HEK293 (cell line): Measurements from ENCODE around the gene FRMD4B.

Experiments
- CTCF ChIA-PET: fragments of 350-600 bp; formaldehyde crosslinking; extraction: SDS; loops from one replicate; lab custom pipeline; 2021; ENCODE audit warnings: antibody characterized with exemption; lab: Yijun Ruan, JAX
- POLR2A ChIA-PET: fragments of 300-600 bp; formaldehyde crosslinking; extraction: SDS; loops from one replicate; lab custom pipeline; 2020; ENCODE audit warnings: antibody characterized with exemption, inconsistent platforms; lab: Yijun Ruan, JAX
- H3K27ac ChIP-seq: fragments of 200-500 bp; sonication (Bioruptor generic); 2 replicates; pipeline ENCODE4 v1.5.1; 2014; ENCODE audit warnings: low read depth, low read length, control low read depth, inconsistent platforms; ENCODE audit errors: extremely low read depth
- H3K36me3 ChIP-seq, 2 experiments: fragments of 200-500 bp in 1 of 2; sonication (Bioruptor generic) in 1 of 2; 1 replicate in 1 of 2; 2 replicates in 1 of 2; pipeline ENCODE4 v1.5.1; 2014 to 2017; ENCODE audit warnings: inconsistent platforms in 2 of 2, low read length in 2 of 2; ENCODE audit not compliant: control insufficient read depth in 2 of 2, insufficient read depth in 1 of 2
- H3K4me1 ChIP-seq: fragments of 200-500 bp; sonication (Bioruptor generic); 2 replicates; pipeline ENCODE4 v1.5.1; 2014; ENCODE audit warnings: mild to moderate bottlenecking, low read length, inconsistent platforms; ENCODE audit not compliant: control insufficient read depth, insufficient read depth
- H3K4me3 ChIP-seq: 2 replicates; pipeline ENCODE4 v1.5.1; 2011; ENCODE audit warnings: low read depth, mild to moderate bottlenecking, control low read depth, low read length, moderate library complexity
- H3K9me3 ChIP-seq: fragments of 200-500 bp; sonication (Bioruptor generic); 2 replicates; pipeline ENCODE4 v1.5.1; 2014; ENCODE audit warnings: low read depth, low read length, inconsistent platforms; ENCODE audit not compliant: control insufficient read depth, insufficient read depth
- BCL11B ChIP-seq: fragments of 450-650 bp; formaldehyde crosslinking; IDR thresholded peaks from 2 replicates; pipeline ENCODE4 v1.5.1; 2016; ENCODE audit warnings: low read depth, missing biosample characterization, missing genetic modification characterization
- HOXD13 ChIP-seq: sonication (generic); formaldehyde crosslinking; IDR thresholded peaks from 2 replicates; pipeline ENCODE4 v1.8.0; 2022; ENCODE audit warnings: missing genetic modification reagents, borderline replicate concordance
- MEIS1 ChIP-seq: sonication (generic); formaldehyde crosslinking; IDR thresholded peaks from 2 replicates; pipeline ENCODE4 v1.8.1; 2022; ENCODE audit warnings: missing genetic modification reagents, mild to moderate bottlenecking, borderline replicate concordance
- PRDM2 ChIP-seq: fragments of 450-650 bp; formaldehyde crosslinking; IDR thresholded peaks from 2 replicates; pipeline ENCODE4 v1.5.1; 2016; ENCODE audit warnings: missing biosample characterization, missing genetic modification characterization, borderline replicate concordance
- TRIM28 ChIP-seq: IDR thresholded peaks from 2 replicates; pipeline ENCODE4 v1.6.1; 2011; ENCODE audit warnings: low read length, control low read depth, borderline replicate concordance
- ZBTB20 ChIP-seq: fragments of 450-650 bp; formaldehyde crosslinking; IDR thresholded peaks from 2 replicates; pipeline ENCODE4 v1.5.1; 2016; ENCODE audit warnings: missing biosample characterization, missing genetic modification characterization
- ZBTB21 ChIP-seq: fragments of 450-650 bp; formaldehyde crosslinking; IDR thresholded peaks from 2 replicates; pipeline ENCODE4 v1.5.1; 2017; ENCODE audit warnings: missing biosample characterization, missing genetic modification characterization
- ZFP41 ChIP-seq: fragments of 450-650 bp; formaldehyde crosslinking; IDR thresholded peaks from 2 replicates; pipeline ENCODE4 v1.5.1; 2016; ENCODE audit warnings: missing biosample characterization, missing genetic modification characterization, borderline replicate concordance
- ZFP69B ChIP-seq: fragments of 450-650 bp; formaldehyde crosslinking; IDR thresholded peaks from 2 replicates; pipeline ENCODE4 v1.5.1; 2016; ENCODE audit warnings: missing biosample characterization, missing genetic modification characterization
- ZNF112 ChIP-seq: fragments of 450-650 bp; formaldehyde crosslinking; IDR thresholded peaks from 2 replicates; pipeline ENCODE4 v1.5.0; 2017; ENCODE audit warnings: missing biosample characterization, missing genetic modification characterization
- ZNF121 ChIP-seq: fragments of 450-650 bp; formaldehyde crosslinking; IDR thresholded peaks from 2 replicates; pipeline ENCODE4 v1.5.1; 2016; ENCODE audit warnings: missing biosample characterization, missing genetic modification characterization
- ZNF148 ChIP-seq: fragments of 450-650 bp; formaldehyde crosslinking; IDR thresholded peaks from 2 replicates; pipeline ENCODE4 v1.5.0; 2017; ENCODE audit warnings: missing biosample characterization, missing genetic modification characterization, borderline replicate concordance
- ZNF16 ChIP-seq: fragments of 450-650 bp; formaldehyde crosslinking; IDR thresholded peaks from 2 replicates; pipeline ENCODE4 v1.5.1; 2016; ENCODE audit warnings: low read depth, missing biosample characterization, missing genetic modification characterization
- ZNF174 ChIP-seq: fragments of 450-650 bp; formaldehyde crosslinking; IDR thresholded peaks from 2 replicates; pipeline ENCODE4 v1.5.0; 2017; ENCODE audit warnings: missing biosample characterization, mild to moderate bottlenecking, missing genetic modification characterization
- ZNF324 ChIP-seq: fragments of 450-650 bp; formaldehyde crosslinking; IDR thresholded peaks from 2 replicates; pipeline ENCODE4 v1.5.1; 2016; ENCODE audit warnings: missing biosample characterization, missing genetic modification characterization
- ZNF404 ChIP-seq: fragments of 450-650 bp; formaldehyde crosslinking; IDR thresholded peaks from 2 replicates; pipeline ENCODE4 v1.5.1; 2017; ENCODE audit warnings: missing biosample characterization, missing genetic modification characterization
- ZNF510 ChIP-seq: fragments of 450-650 bp; formaldehyde crosslinking; IDR thresholded peaks from 2 replicates; pipeline ENCODE4 v1.5.1; 2018; ENCODE audit warnings: mild to moderate bottlenecking, missing genetic modification characterization, missing biosample characterization; ENCODE audit not compliant: insufficient replicate concordance
- ZNF530 ChIP-seq: fragments of 450-650 bp; formaldehyde crosslinking; IDR thresholded peaks from 2 replicates; pipeline ENCODE4 v1.5.1; 2016; ENCODE audit warnings: low read depth, missing biosample characterization, missing genetic modification characterization
- ZNF544 ChIP-seq: fragments of 450-650 bp; formaldehyde crosslinking; IDR thresholded peaks from 2 replicates; pipeline ENCODE4 v1.5.0; 2017; ENCODE audit warnings: missing biosample characterization, missing genetic modification characterization
- ZNF610 ChIP-seq: fragments of 450-650 bp; formaldehyde crosslinking; IDR thresholded peaks from 2 replicates; pipeline ENCODE4 v1.5.1; 2016; ENCODE audit warnings: missing biosample characterization, missing genetic modification characterization, borderline replicate concordance
- ZNF747 ChIP-seq: fragments of 450-650 bp; formaldehyde crosslinking; IDR thresholded peaks from 2 replicates; pipeline ENCODE4 v1.5.1; 2016; ENCODE audit warnings: missing biosample characterization, missing genetic modification characterization
- ZNF785 ChIP-seq: fragments of 450-650 bp; formaldehyde crosslinking; IDR thresholded peaks from 2 replicates; pipeline ENCODE4 v1.5.1; 2016; ENCODE audit warnings: missing biosample characterization, missing genetic modification characterization
- ZSCAN23 ChIP-seq: fragments of 450-650 bp; formaldehyde crosslinking; IDR thresholded peaks from 2 replicates; pipeline ENCODE4 v1.5.1; 2016; ENCODE audit warnings: missing biosample characterization, missing genetic modification characterization

The FRMD4B gene

GRCh38 chr3:69219101-69219708 lies 166.7 kb downstream of the FRMD4B start:
- Histone ChIP-seq H3K9me3 (no peaks in the 10 kb centered on the region), H3K27ac (no peak overlapping the region), H3K4me3 (no peak overlapping the region), H3K4me1 (no peaks in the 10 kb centered on the region), H3K36me3 (peaks cover 0 to 18% of the 10 kb centered on the region in 2 experiments; a peak in 2 of 3 replicates)
- POLR2A ChIA-PET: no interaction called here
- CTCF ChIA-PET: no interaction called here
- TF ChIP-seq ZNF530 (tag by site-specific recombination) (no peak), ZNF610 (tag by site-specific recombination) (no peak), ZBTB21 (tag by site-specific recombination) (no peak)

DNA sequence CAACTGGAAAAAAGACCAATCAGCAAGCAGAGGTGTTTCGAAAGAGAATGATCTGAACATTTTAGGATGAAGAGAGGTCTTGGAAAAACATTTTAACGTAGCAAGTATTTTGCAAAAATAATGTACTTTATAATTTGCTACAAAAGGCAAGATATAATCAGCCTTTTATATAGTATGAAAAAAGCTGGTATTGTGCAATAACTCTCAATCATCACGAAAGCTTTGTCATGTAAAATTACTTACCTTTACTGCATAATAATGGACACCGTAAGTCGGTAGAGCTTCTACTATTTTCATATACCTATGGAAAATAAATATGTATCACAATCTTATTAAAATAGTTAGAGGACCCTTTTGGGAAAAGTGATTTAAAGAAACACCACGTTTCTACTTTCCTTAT lies 167.8 kb downstream of the FRMD4B start:
- Histone ChIP-seq H3K36me3 (peaks cover 0 to 18% of the 10 kb centered on the region in 2 experiments; a peak in 2 of 3 replicates), H3K4me3 (no peak overlapping the region)
- CTCF ChIA-PET: no interaction called here

GRCh38 chr3:69216981-69217380 lies 168.9 kb downstream of the FRMD4B start:
- ChIA-PET POLR2A (no interaction called here), CTCF (interaction anchor here (0.7 to 1.1 kb wide), 2 partner anchors 58 to 89 kb away, joined by 3 read pairs; no protein-coding TSS in a partner anchor)
- Histone ChIP-seq H3K4me1 (no peaks in the 10 kb centered on the region), H3K9me3 (no peaks in the 10 kb centered on the region), H3K36me3 (peaks cover 0 to 18% of the 10 kb centered on the region in 2 experiments; a peak in 1 of 3 replicates), H3K4me3 (no peak overlapping the region), H3K27ac (no peak overlapping the region)
- TF ChIP-seq HOXD13 (CRISPR knock-in tag) (no peak), ZNF324 (tag by site-specific recombination) (no peak), ZNF148 (tag by site-specific recombination) (no peak), ZFP41 (tag by site-specific recombination) (no peak), TRIM28 (no peak), BCL11B (no peak), ZFP69B (no peak), ZNF121 (no peak), ZNF174 (no peak), PRDM2 (tag by site-specific recombination) (no peak), ZNF112 (tag by site-specific recombination) (no peak)

More for the DNA sequence above, 167.8 kb downstream of the FRMD4B start:
- no peaks in the 10 kb centered on the region for H3K4me1 ChIP-seq
- no peak for TF ChIP-seq ZNF174
- TF ChIP-seq ZSCAN23: no peak
- no peak for TF ChIP-seq ZNF785
- no peak for TF ChIP-seq ZNF747 (tag by site-specific recombination)
- no peak for TF ChIP-seq ZNF16 (tag by site-specific recombination)
- TF ChIP-seq ZNF510 (tag by site-specific recombination): no peak
- TF ChIP-seq ZBTB20: no peak
- no peak for TF ChIP-seq BCL11B
- no peak for TF ChIP-seq MEIS1 (CRISPR knock-in tag)
- TF ChIP-seq ZNF404 (tag by site-specific recombination): no peak
- no peak for TF ChIP-seq ZNF544 (tag by site-specific recombination)
- no peak overlapping the region for H3K27ac ChIP-seq
- POLR2A ChIA-PET: no interaction called here
- no peaks in the 10 kb centered on the region for H3K9me3 ChIP-seq
